Endothelial cell of umbilical vein (primary cell): ENCODE results near the gene CACNB1. TPM values are rescaled to one million over a fixed set of nuclear protein-coding genes. Genes with fewer than 3 reads are reported as not detected.

ENCODE experiments used
- BruUV-seq: library from RNA; stranded (reverse); fragments of 400-500 nt; replicated peaks from 2 replicates; lab custom pipeline; 2021; lab: Mats Ljungman, UMichigan
- CTCF ChIA-PET: fragments of 300-600, 350-600 bp; sonication (Branson Sonifier 250); formaldehyde crosslinking; loops from one replicate; lab custom pipeline; 2021; ENCODE audit warnings: antibody characterized with exemption, inconsistent platforms; lab: Charles Lee
- POLR2A ChIA-PET: fragments of 300-600, 350-600 bp; sonication (Branson Sonifier 250); formaldehyde crosslinking; loops from one replicate; lab custom pipeline; 2021; ENCODE audit warnings: antibody characterized with exemption, inconsistent platforms; lab: Charles Lee
- DNase-seq: peaks from one replicate; pipeline ENCODE4 v3.0.0-alpha.2; 2011; ENCODE audit warnings: low read depth, low spot score
- FAIRE-seq: peaks from 2 replicates; lab custom pipeline; 2011; peaks lifted over from hg19 to GRCh38; lab: Jason Lieb, UNC
- H2AFZ ChIP-seq: 2 replicates; pipeline ENCODE4 v1.6.0; 2012; ENCODE audit warnings: low read depth, low read length, control low read depth, inconsistent platforms
- H3K27ac ChIP-seq: 2 replicates; pipeline ENCODE4 v1.5.1; 2011; ENCODE audit warnings: low read depth, mild to moderate bottlenecking, control low read depth, low read length, moderate library complexity; ENCODE audit not compliant: insufficient read depth
- H3K27me3 ChIP-seq, 2 experiments: 2 replicates each; pipeline versions ENCODE4 v1.6.0 to v1.6.1; 2011; ENCODE audit warnings: low read length in 2 of 2, mixed read lengths in 1 of 2; ENCODE audit not compliant: control insufficient read depth in 2 of 2, insufficient read depth in 2 of 2
- H3K36me3 ChIP-seq, 2 experiments: 2 replicates in 1 of 2; 3 replicates in 1 of 2; pipeline ENCODE4 v1.5.1; 2011; ENCODE audit warnings: low read length in 2 of 2, mild to moderate bottlenecking in 1 of 2, moderate library complexity in 1 of 2; ENCODE audit not compliant: control insufficient read depth in 2 of 2, insufficient read depth in 2 of 2; ENCODE audit errors: extremely low read depth in 1 of 2
- H3K4me1 ChIP-seq: 3 replicates; pipeline ENCODE4 v1.5.1; 2011; ENCODE audit warnings: mild to moderate bottlenecking, low read length; ENCODE audit not compliant: control insufficient read depth, insufficient read depth; ENCODE audit errors: extremely low read depth
- H3K4me2 ChIP-seq: 2 replicates; pipeline ENCODE4 v1.6.1; 2011; ENCODE audit warnings: low read length, control low read depth, mixed read lengths; ENCODE audit not compliant: insufficient read depth
- H3K4me3 ChIP-seq, 3 experiments: fragments of 200-600 bp in 1 of 3; sonication (generic), shearing (Covaris generic) in 1 of 3; replicated peaks in 1 of 3; 2 replicates each; pipeline ENCODE4 v1.5.1; 2011 to 2016; ENCODE audit warnings: control low read depth in 3 of 3, low read length in 3 of 3, mild to moderate bottlenecking in 2 of 3, inconsistent platforms in 1 of 3, low read depth in 1 of 3, moderate library complexity in 1 of 3; ENCODE audit not compliant: insufficient read depth in 1 of 3
- H3K79me2 ChIP-seq: 2 replicates; pipeline ENCODE4 v1.6.0; 2012; ENCODE audit warnings: low read length, inconsistent platforms; ENCODE audit not compliant: control insufficient read depth, insufficient read depth
- H3K9ac ChIP-seq: replicated peaks from 2 replicates; pipeline ENCODE3; 2011; ENCODE audit warnings: low read length, control low read depth; ENCODE audit not compliant: insufficient read depth; ENCODE audit errors: extremely low read depth
- H3K9me1 ChIP-seq: replicated peaks from 3 replicates; pipeline ENCODE4 v1.6.0; 2011; ENCODE audit warnings: mild to moderate bottlenecking, low read length; ENCODE audit not compliant: control insufficient read depth, insufficient read depth; ENCODE audit errors: extremely low read depth
- H3K9me3 ChIP-seq: replicated peaks from 2 replicates; pipeline ENCODE4 v1.5.1; 2012; ENCODE audit warnings: low read length, inconsistent platforms; ENCODE audit not compliant: control insufficient read depth, insufficient read depth
- H4K20me1 ChIP-seq: replicated peaks from 2 replicates; pipeline ENCODE3; 2011; ENCODE audit warnings: mild to moderate bottlenecking, low read length; ENCODE audit not compliant: control insufficient read depth, insufficient read depth; ENCODE audit errors: extremely low read depth
- EZH2 ChIP-seq: IDR thresholded peaks from 2 replicates; pipeline ENCODE4 v1.6.1; 2012; ENCODE audit warnings: borderline replicate concordance, low read depth, mild to moderate bottlenecking, moderate library complexity, low read length, inconsistent platforms; ENCODE audit not compliant: severe bottlenecking
- JUN ChIP-seq: IDR thresholded peaks from 2 replicates; pipeline ENCODE4 v1.6.1; 2011; ENCODE audit warnings: borderline replicate concordance, low read depth; ENCODE audit not compliant: insufficient read length, insufficient read depth
- dilution Hi-C: fragments of 300-500 bp; cut with MboI; formaldehyde crosslinking; loops from one replicate; pipeline ENCODE4 v1.15.0; 2019; ENCODE audit warnings: low sequenced_read_pairs; ENCODE audit not compliant: extremely low pct_ligation_motif_present
- intact Hi-C: fragments of 100-400 bp; cut with micrococcal nuclease; formaldehyde crosslinking; loops from one replicate; pipeline ENCODE4 v1.10.0; 2022
- polyA plus RNA-seq, 4 experiments: library from polyadenylated mRNA; depleted of rRNA in 3 of 4; stranded (reverse) in 3 of 4; unstranded in 1 of 4; fragments of >200 nt; gene quantifications; 2 replicates each; pipeline versions ENCODE4 v1.2.1 to v1.2.3, GENCODE V29; 2011 to 2012; ENCODE audit warnings: missing spikeins in 1 of 4
- total RNA-seq: library from RNA; stranded (reverse); gene quantifications from 2 replicates; pipeline ENCODE4 v1.2.3, GENCODE V29; 2021

The CACNB1 gene
- total and polyA plus RNA-seq, 2 donors (not counting 3 experiments of a cell fraction or from before 2014, with no cell fraction given): 4.7 to 12.3 TPM

GRCh38 chr17:39151943-39152818 is 45.3 kb downstream of the CACNB1 start:
- Histone ChIP-seq H3K9ac (no peak overlapping the region), H3K27me3 (peaks cover 19 to 27% of the 10 kb centered on the region in 2 experiments), H3K4me1 (peaks cover 8% of the 10 kb centered on the region), H3K9me1 (no peaks in the 10 kb centered on the region), H3K79me2 (no peaks in the 10 kb centered on the region), H3K36me3 (no peaks in the 10 kb centered on the region), H3K27ac (no peak overlapping the region), H3K4me2 (peak overlapping the region; percentile 90), H2AFZ (no peak overlapping the region), H3K4me3 (peak overlapping the region in 1 of 3 experiments; percentile 16), H4K20me1 (no peaks in the 10 kb centered on the region), H3K9me3 (no peaks in the 10 kb centered on the region)
- no TSS peak for BruUV-seq
- FAIRE-seq: no peak
- dilution Hi-C loops (no loop called here), intact Hi-C loops (loop anchor here (2.0 to 5.0 kb wide), 3 partner anchors 185 to 400 kb away; partner anchors contain the start of genes FBXO47 and PSMB3)
- peak; percentile 68 for TF ChIP-seq EZH2
- no peak for TF ChIP-seq JUN
- ChIA-PET CTCF (interaction anchor here (0.6 to 14.1 kb wide), 41 partner anchors 10 to 475 kb away, joined by 3 to 550 read pairs (median 5); partner anchors contain the start of genes ARL5C, CACNB1, FBXO47 and LASP1), POLR2A (interaction anchor here (0.5 to 1.8 kb wide), 5 partner anchors 45 to 282 kb away, joined by 3 to 7 read pairs (median 6); partner anchors contain the start of genes CACNB1 and LASP1)
- DNase-seq: no peak

GRCh38 chr17:39151150-39151942 is 46.1 kb downstream of the CACNB1 start, which contains the start of gene PLXDC1:
Gene PLXDC1, minus strand, starts transcription at chr17:39151637. Its CDS starts 200 bp downstream, at chr17:39151437.
- no peaks in the 10 kb centered on the region for H3K9me3 ChIP-seq
- DNase-seq: no peak
- H3K9ac ChIP-seq: no peak within 1 kb of the TSS
- FAIRE-seq: no peak
- H3K27ac ChIP-seq: no peak within 1 kb of the TSS
- intact Hi-C loops (loop anchor here (5.0 kb wide), 2 partner anchors 184 to 399 kb away; partner anchors contain the start of genes FBXO47 and PSMB3), dilution Hi-C loops (no loop called here)
- H3K79me2 ChIP-seq: no peaks in the 10 kb centered on the region
- TF ChIP-seq JUN: no peak
- TF ChIP-seq EZH2: peak; percentile 81
- peak within 1 kb of the TSS in 2 of 3 experiments; percentile 5 to 16 for H3K4me3 ChIP-seq
- H3K9me1 ChIP-seq: no peaks in the 10 kb centered on the region
- H3K4me2 ChIP-seq: peak within 1 kb of the TSS; percentile 90
- peaks cover 8% of the 10 kb centered on the region for H3K4me1 ChIP-seq
- H4K20me1 ChIP-seq: no peaks in the 10 kb centered on the region
- no peaks in the 10 kb centered on the region for H3K36me3 ChIP-seq
- ChIA-PET CTCF (interaction anchor here (0.6 to 14.1 kb wide), 6 partner anchors 15 to 361 kb away, joined by 3 to 550 read pairs (median 26); partner anchors contain the start of genes ARL5C and FBXO47), POLR2A (interaction anchor here (0.6 to 0.8 kb wide), 2 partner anchors 17 to 168 kb away, joined by 3 read pairs; no protein-coding TSS in a partner anchor)
- no TSS peak for BruUV-seq
- peaks cover 18 to 27% of the 10 kb centered on the region in 2 experiments for H3K27me3 ChIP-seq
- H2AFZ ChIP-seq: no peak within 1 kb of the TSS
